ENCODE results near the gene AMIGO1. TPM values are rescaled to one million over a fixed set of nuclear protein-coding genes. Genes with fewer than 3 reads are reported as not detected.

The AMIGO1 gene
- polyA plus RNA-seq, 1 donor: 2.0 TPM

DNA sequence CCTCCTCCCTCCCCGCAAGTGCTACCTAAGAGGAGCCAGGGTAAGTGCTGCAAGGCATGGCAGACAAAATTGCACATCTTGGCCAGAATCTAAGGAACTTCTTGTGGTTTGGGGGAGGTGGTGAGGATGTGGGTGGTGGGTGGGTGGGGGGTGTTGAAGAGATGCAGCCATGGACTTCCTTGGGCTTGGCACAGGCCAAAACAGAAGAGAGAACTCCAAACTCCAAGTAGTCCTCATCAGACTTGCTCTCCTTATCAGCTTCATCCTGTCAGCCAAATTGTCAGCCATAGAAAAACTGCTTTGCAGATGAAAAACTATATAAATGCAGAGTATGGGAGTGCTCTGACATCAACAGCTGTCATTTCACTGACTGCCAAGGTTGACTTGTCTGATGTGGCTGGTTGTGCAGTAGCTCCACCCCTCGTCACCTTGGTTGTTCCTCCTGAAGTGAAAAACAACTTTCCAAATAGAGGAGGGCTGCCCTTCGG is 7.1 kb downstream of the AMIGO1 start:
- WGBS (ENCODE audit: insufficient coverage, low lambda C conversion rate): 100% methylated on average over 2 of the region's 3 CpGs
- H3K36me3 ChIP-seq (ENCODE audit: control insufficient read depth, insufficient read depth, low read length): peaks cover 20% of the 10 kb centered on the region
- H3K27me3 ChIP-seq (ENCODE audit: control insufficient read depth, insufficient read depth, low read length): no peaks in the 10 kb centered on the region
- DNase-seq: no peak
- no peak overlapping the region for H3K4me3 ChIP-seq (ENCODE audit: low read length)
- peaks cover 10% of the 10 kb centered on the region for H3K4me1 ChIP-seq (ENCODE audit: control insufficient read depth, insufficient read depth, low read length)
- no peaks in the 10 kb centered on the region for H3K9me3 ChIP-seq (ENCODE audit: control insufficient read depth, low read depth, low read length)
- H3K27ac ChIP-seq (ENCODE audit: low read length): no peak overlapping the region

DNA sequence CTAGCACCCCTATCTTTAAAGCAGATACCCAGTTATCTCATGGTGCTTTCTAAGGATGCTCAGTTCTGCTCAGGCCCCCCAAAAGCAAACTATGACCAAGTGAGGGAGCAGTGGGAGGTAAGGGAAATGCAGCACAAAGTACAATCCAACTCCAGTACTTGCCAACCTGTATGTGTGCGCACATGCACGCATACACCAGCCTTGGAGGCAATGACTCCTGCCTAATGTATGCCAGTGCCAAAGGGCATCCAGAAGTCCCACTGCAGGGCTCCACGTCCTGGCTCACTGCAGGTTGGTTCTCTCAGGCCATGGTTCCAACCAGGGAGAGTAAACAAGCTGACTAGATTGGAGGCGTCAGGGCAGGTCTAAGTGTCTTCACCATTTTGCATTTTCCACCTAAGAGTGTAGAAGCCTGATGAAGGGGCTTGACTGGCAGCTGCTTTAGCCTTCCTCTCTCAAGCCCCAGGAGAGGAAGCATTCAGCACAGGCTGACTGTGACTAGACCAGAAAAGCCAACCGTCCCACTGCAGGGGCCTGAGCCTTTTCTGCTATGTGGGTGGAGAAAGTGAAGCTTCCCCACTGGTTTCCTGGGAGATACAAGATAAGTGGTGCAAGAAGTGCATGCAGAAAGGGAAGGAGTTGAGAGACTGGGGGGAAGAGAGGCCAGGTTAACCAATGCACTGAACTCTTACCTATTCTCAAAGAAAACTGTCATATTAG is 7.7 kb downstream of the AMIGO1 start:
- H3K4me3 ChIP-seq (ENCODE audit: low read length): no peak overlapping the region
- H3K27me3 ChIP-seq (ENCODE audit: control insufficient read depth, insufficient read depth, low read length): no peaks in the 10 kb centered on the region
- peaks cover 10% of the 10 kb centered on the region for H3K4me1 ChIP-seq (ENCODE audit: control insufficient read depth, insufficient read depth, low read length)
- H3K9me3 ChIP-seq (ENCODE audit: control insufficient read depth, low read depth, low read length): no peaks in the 10 kb centered on the region
- H3K27ac ChIP-seq (ENCODE audit: low read length): peak overlapping the region; percentile 5
- no peak for DNase-seq
- H3K36me3 ChIP-seq (ENCODE audit: control insufficient read depth, insufficient read depth, low read length): peaks cover 26% of the 10 kb centered on the region
- WGBS (ENCODE audit: insufficient coverage, low lambda C conversion rate): no CpG with 5 or more reads among the region's 5 CpGs

DNA sequence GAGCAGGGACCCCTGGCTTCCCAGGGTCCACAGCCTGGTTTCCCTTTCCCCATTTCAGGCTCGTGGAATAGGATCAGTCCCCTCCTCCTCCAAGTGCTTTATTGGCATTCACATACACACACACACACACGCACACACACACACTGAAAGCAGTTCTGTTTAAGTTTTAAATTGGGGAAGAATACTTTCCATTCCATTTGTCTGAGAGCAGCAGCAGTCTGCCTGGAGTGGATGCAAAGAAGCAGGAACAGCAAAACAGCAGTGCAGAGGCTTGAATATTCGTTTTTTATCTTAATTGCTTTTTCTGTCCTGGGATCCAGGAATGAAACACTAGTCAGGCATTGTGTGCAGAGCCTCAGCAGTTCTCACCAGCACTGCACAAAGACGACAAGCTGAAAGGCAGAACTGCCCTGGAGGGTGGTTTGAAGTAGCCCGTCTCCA is 8.6 kb downstream of the AMIGO1 start:
- Histone ChIP-seq H3K9me3 (ENCODE audit: control insufficient read depth, low read depth, low read length) (no peaks in the 10 kb centered on the region), H3K4me1 (ENCODE audit: control insufficient read depth, insufficient read depth, low read length) (peaks cover 10% of the 10 kb centered on the region), H3K4me3 (ENCODE audit: low read length) (no peak overlapping the region), H3K36me3 (ENCODE audit: control insufficient read depth, insufficient read depth, low read length) (peaks cover 35% of the 10 kb centered on the region), H3K27me3 (ENCODE audit: control insufficient read depth, insufficient read depth, low read length) (no peaks in the 10 kb centered on the region), H3K27ac (ENCODE audit: low read length) (peak overlapping the region; percentile 5)
- no CpG with 5 or more reads among the region's 5 CpGs for WGBS (ENCODE audit: insufficient coverage, low lambda C conversion rate)
- DNase-seq: peak in 1 of 2 donors; percentile 44

DNA sequence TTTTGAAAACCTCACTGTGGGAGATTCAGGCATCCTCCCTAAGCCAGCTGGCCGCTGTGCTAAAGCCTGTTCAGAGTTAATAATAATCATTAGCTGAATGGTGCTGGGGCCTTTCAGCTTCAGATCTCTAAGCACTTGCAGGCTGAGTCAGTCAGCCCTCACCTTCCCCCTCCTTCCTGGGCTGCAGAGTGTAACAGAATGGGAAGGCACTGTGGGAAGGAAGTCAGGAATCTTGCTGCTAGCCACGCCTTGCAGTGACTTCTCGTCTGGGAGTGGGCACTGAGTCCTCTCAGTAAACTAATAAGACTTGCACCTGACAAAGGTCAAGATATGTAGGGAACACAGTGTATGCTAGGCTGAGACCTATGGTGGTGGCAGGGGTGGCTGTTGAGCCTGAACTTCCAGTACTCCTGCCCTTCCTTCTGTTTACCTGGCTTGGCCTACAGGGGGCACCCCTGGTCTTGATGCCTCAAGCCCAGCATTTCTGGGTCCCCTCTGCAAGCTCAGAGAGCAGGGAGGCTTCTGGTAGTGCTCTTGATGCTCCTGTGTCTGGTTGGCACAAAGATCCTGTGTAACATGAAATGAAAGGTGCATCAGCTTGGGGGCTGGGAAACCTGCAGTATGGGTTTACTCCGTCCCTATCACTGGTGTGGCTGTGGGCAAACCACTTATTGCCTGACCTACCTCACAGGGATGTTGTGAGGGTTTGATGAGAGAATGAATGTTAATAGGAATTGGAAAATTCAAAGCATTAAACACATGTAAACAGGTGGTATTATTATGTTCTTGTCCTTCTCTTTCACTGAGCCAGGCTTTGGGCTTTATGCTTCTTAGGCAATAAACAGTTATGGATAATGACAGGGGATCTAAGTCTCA is 9.6 kb downstream of the AMIGO1 start:
- H3K4me3 ChIP-seq (ENCODE audit: low read length): no peak overlapping the region
- no peaks in the 10 kb centered on the region for H3K9me3 ChIP-seq (ENCODE audit: control insufficient read depth, low read depth, low read length)
- peaks cover 11% of the 10 kb centered on the region for H3K4me1 ChIP-seq (ENCODE audit: control insufficient read depth, insufficient read depth, low read length)
- no peak overlapping the region for H3K27ac ChIP-seq (ENCODE audit: low read length)
- no CpG with 5 or more reads among the region's 4 CpGs for WGBS (ENCODE audit: insufficient coverage, low lambda C conversion rate)
- DNase-seq: peak; percentile 53 to 70
- no peaks in the 10 kb centered on the region for H3K27me3 ChIP-seq (ENCODE audit: control insufficient read depth, insufficient read depth, low read length)
- peaks cover 38% of the 10 kb centered on the region for H3K36me3 ChIP-seq (ENCODE audit: control insufficient read depth, insufficient read depth, low read length)

DNA sequence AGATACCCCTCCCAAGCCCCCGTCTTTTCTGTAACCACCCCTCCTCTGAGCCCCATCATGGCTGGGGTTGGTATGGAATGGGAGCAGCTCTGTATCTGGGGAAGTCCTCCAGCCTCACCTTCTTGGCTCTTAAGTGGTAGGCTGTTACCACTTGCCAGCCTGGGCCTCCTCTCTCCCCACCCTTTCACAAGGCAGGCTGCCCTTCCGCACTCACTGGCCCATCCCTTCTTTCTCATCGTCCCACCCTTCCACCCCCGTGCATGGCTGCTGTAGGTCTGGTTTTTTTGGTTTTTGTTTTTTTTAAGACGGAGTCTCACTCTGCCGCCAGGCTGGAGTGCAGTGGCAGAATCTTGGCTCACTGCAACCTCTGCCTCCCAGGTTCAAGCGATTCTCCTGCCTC is 10.4 kb downstream of the AMIGO1 start:
- WGBS (ENCODE audit: insufficient coverage, low lambda C conversion rate): 80% methylated on average over 1 of the region's 7 CpGs
- H3K4me1 ChIP-seq (ENCODE audit: control insufficient read depth, insufficient read depth, low read length): peaks cover 16% of the 10 kb centered on the region
- no peaks in the 10 kb centered on the region for H3K9me3 ChIP-seq (ENCODE audit: control insufficient read depth, low read depth, low read length)
- no peak for DNase-seq
- no peak overlapping the region for H3K4me3 ChIP-seq (ENCODE audit: low read length)
- no peaks in the 10 kb centered on the region for H3K27me3 ChIP-seq (ENCODE audit: control insufficient read depth, insufficient read depth, low read length)
- H3K36me3 ChIP-seq (ENCODE audit: control insufficient read depth, insufficient read depth, low read length): peaks cover 38% of the 10 kb centered on the region
- H3K27ac ChIP-seq (ENCODE audit: low read length): peak overlapping the region; percentile 11

DNA sequence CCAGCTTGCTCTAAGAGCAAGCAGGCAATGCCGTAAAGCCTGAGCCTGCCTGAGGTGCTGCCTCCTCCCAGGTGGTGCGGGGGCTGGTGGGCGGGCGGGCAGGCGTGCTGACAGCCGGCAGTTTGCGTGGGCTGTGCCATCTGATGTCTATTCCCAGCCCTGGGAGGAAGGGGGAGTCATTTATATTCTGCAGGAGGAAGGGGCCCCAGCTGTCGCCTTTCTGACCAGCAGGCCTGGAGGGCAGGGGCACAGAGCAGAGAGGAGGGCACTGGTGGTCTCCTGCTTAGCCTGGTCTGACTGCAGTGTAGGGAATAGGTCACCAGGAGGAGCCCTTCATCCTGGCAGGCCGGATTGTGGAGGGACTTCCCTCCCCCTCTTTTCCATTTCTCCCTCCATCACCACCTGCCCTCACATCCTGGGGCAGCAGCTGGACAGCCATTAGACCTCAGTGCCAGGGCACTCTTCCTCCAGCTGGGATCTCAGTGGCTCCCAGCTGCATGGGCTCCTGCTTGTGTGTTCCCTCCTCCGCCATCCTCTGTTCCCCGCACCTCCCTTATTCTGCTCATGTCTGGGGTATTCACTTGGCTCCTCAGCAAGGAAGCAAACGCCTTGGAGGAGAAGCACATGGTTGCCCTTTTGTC is 11.2 kb downstream of the AMIGO1 start:
- no CpG with 5 or more reads among the region's 12 CpGs for WGBS (ENCODE audit: insufficient coverage, low lambda C conversion rate)
- no peak overlapping the region for H3K27ac ChIP-seq (ENCODE audit: low read length)
- H3K4me3 ChIP-seq (ENCODE audit: low read length): no peak overlapping the region
- no peak for DNase-seq
- H3K27me3 ChIP-seq (ENCODE audit: control insufficient read depth, insufficient read depth, low read length): no peaks in the 10 kb centered on the region
- H3K4me1 ChIP-seq (ENCODE audit: control insufficient read depth, insufficient read depth, low read length): peaks cover 20% of the 10 kb centered on the region
- peaks cover 38% of the 10 kb centered on the region for H3K36me3 ChIP-seq (ENCODE audit: control insufficient read depth, insufficient read depth, low read length)
- H3K9me3 ChIP-seq (ENCODE audit: control insufficient read depth, low read depth, low read length): no peaks in the 10 kb centered on the region

DNA sequence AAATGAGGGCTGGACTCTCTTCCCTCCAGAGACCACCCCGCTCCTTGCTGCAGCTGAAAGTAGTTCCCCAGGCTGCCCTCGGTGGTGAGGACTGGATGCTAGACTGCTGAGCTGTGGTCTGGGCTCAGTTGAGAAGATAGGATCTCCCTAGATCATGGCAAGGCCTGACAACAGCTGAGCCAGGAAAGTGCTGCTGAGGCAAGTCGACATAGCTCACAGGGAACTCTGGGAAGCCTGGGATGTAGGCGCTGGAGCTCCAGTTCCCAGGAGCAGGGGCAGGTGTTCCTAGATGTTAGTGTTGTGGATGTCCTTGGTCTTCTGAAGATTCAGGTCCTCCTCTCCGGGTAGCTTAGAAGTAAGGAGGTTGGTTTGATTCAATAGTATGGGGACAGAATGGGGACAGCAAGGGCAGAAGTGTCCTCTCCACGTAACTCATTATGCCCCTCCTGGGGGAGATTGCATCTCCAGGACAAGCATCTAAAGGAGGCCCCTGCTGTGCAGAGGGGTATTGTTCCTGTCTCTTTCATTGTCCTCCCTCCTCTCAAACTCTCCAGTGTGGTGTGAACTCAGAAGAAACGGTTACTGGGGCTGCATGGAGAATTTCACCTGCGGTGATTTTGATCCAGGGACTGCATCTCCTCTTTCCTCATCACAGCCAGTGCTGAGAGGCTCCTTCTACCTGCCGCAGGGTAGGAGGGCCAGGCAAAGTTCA is 11.9 kb downstream of the AMIGO1 start:
- no peaks in the 10 kb centered on the region for H3K27me3 ChIP-seq (ENCODE audit: control insufficient read depth, insufficient read depth, low read length)
- H3K4me1 ChIP-seq (ENCODE audit: control insufficient read depth, insufficient read depth, low read length): peaks cover 22% of the 10 kb centered on the region
- H3K9me3 ChIP-seq (ENCODE audit: control insufficient read depth, low read depth, low read length): no peaks in the 10 kb centered on the region
- H3K36me3 ChIP-seq (ENCODE audit: control insufficient read depth, insufficient read depth, low read length): peaks cover 38% of the 10 kb centered on the region
- no CpG with 5 or more reads among the region's 9 CpGs for WGBS (ENCODE audit: insufficient coverage, low lambda C conversion rate)
- no peak for DNase-seq
- H3K4me3 ChIP-seq (ENCODE audit: low read length): no peak overlapping the region
- no peak overlapping the region for H3K27ac ChIP-seq (ENCODE audit: low read length)

DNA sequence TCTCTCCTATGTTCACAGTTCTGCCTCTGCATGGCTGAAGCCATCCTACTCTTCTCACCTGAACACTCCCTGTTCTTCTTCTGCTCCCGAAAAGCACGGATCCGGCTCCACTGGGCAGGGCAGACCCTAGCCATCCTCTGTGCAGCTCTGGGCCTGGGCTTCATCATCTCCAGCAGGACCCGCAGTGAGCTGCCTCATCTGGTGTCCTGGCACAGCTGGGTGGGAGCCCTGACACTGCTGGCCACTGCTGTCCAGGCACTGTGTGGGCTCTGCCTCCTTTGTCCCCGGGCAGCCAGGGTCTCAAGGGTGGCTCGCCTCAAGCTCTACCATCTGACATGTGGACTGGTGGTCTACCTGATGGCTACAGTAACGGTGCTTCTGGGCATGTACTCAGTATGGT is 13.8 kb downstream of the AMIGO1 start:
- Histone ChIP-seq H3K27me3 (ENCODE audit: control insufficient read depth, insufficient read depth, low read length) (no peaks in the 10 kb centered on the region), H3K27ac (ENCODE audit: low read length) (no peak overlapping the region), H3K4me3 (ENCODE audit: low read length) (no peak overlapping the region), H3K36me3 (ENCODE audit: control insufficient read depth, insufficient read depth, low read length) (peaks cover 45% of the 10 kb centered on the region), H3K9me3 (ENCODE audit: control insufficient read depth, low read depth, low read length) (no peaks in the 10 kb centered on the region), H3K4me1 (ENCODE audit: control insufficient read depth, insufficient read depth, low read length) (peaks cover 22% of the 10 kb centered on the region)
- no peak for DNase-seq
- WGBS (ENCODE audit: insufficient coverage, low lambda C conversion rate): no CpG with 5 or more reads among the region's 7 CpGs

DNA sequence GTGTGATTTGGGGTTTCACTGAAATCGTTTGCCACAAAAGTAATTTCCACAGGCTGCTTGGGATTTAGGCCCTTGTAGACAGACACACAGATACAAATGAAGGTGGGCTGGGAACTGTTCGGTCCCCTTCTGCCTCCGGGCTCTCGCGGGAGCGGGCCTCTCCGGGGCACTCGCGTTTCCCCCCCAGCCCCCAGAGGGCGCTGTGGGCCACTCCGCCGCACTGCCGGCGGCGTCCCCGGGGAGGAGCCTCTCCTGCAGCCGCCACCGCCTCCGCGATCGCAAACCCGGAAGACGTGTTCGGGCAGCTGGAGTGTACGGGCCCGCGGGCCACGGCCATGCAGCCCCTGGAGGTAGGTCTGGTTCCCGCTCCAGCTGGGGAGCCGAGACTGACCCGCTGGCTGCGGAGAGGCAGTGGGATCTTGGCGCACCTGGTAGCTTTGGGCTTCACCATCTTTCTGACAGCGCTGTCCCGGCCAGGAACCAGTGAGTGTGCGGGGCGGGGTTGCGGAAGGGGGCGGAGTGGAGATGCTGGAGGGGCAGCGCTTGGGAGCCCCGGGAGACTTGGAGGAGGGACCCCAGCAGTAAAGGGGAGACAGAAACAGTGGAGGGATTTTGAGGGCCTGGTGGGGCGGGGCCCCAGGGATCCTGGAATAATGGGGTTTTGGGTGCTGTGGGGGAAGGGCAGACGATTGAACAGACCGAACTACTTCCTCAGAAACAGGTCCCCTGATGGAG is 15.6 kb downstream of the AMIGO1 start, which contains the start of gene CYB561D1:
CYB561D1 (plus strand) TSS at position 290 of the 735 bp plus-strand sequence; CDS start at position 336, 46 bp downstream.
- no peaks in the 10 kb centered on the region for H3K27me3 ChIP-seq (ENCODE audit: control insufficient read depth, insufficient read depth, low read length)
- no CpG with 5 or more reads among the region's 44 CpGs for WGBS (ENCODE audit: insufficient coverage, low lambda C conversion rate)
- peaks cover 53% of the 10 kb centered on the region for H3K36me3 ChIP-seq (ENCODE audit: control insufficient read depth, insufficient read depth, low read length)
- peak within 1 kb of the TSS; percentile 51 for H3K27ac ChIP-seq (ENCODE audit: low read length)
- peak within 1 kb of the TSS; percentile 99 for H3K4me3 ChIP-seq (ENCODE audit: low read length)
- peaks cover 19% of the 10 kb centered on the region for H3K4me1 ChIP-seq (ENCODE audit: control insufficient read depth, insufficient read depth, low read length)
- peak; percentile 81 to 90 for DNase-seq
- no peaks in the 10 kb centered on the region for H3K9me3 ChIP-seq (ENCODE audit: control insufficient read depth, low read depth, low read length)

Data from large intestine (tissue), 3 donors.